ENCODE measurements around the gene KRTAP11-1.

KRTAP11-1 gene

DNA sequence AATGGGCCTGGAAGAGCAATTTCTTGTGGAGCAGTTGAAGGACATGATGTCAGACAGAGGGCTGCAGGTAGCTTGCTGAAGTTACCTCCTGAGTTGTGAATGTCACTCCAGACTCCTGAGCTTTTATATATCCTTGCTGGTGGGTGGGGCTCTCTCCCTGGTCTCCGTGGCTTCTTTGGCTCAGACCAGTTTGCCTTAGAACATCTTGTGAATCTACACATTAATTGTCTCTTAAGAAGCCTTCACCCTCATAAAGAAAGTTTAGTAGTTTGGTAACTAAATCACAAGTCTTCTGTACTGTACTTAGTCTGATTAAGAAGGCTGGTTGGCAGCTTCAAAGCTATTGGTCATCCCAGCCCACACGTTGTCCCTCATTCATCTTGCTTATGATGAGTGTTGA is at the start of gene KRTAP11-1:
Gene KRTAP11-1, minus strand, starts transcription at position 101 of the 400 bp plus-strand sequence. Its CDS starts 56 bp downstream, at position 45.
- no peak for DNase-seq

DNA sequence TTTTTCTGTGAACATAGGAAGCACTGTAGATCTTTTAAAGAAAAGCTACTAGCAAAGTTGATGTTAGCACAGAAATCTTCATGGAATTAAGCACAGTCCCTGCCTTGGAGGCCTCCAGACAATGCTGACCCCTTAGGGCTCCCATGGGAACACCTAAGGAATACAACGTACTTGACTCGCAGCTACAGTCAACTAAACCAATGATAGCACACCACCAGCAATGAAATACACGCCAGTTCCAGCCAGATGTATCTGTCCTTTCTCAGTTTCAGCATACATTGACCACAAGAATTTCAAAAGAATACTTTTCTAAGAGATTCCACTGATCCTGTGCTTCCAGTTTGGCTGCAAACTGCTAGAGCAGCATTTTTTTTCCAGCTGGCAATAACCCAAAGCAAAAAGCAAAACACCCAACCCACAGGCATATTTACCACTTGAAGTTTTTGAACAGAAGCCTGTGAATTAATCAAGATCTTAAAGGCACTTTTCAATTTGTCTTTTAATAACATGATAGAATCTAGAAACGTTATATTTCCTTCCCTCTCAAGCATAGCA is 42.8 kb upstream of the KRTAP11-1 start:
- no peak for DNase-seq

DNA sequence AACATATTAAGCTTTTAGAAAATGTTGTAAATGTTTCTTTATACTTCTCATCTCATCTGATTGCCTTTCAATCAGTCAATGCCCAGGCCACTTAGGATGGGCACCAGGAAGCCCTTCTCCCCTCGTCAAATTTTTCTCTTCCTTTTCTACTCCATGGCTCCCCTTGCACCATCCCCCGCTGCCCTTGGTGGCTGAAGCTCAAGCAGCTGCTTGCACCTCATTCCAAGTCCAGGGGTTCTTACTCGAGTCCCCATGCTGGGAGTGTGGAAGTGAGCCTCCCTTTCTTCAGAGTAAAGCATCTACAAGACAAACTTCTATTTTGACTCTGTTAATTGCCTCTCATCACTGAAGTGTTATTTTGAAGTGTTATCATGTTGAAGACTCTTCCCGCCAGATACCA is 39.7 kb upstream of the KRTAP11-1 start:
- no peak for DNase-seq

DNA sequence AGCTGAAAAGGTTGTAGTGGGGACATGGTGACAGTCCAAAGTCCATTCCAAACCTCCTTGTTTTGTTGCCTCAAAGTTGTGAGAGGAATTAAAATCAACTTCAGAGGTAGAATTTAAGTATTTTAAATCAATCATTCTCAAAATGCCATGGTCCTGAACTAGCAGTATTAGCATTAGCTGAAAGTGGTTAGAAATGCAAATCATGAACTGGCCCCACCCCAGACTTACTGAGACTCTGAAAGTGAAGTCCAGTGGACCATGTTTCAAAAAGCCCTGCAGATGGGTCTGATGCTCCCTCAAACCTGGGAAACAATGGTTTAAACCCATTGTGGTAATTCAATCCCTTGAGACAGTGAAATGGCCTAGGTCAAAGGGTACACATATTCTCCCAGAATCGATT is 36.2 kb upstream of the KRTAP11-1 start:
- no peak for DNase-seq

GRCh38 chr21:30900881-30901280 is 19.5 kb upstream of the KRTAP11-1 start:
- no peak for DNase-seq

GRCh38 chr21:30882866-30883597 is 1.7 kb upstream of the KRTAP11-1 start:
- DNase-seq: no peak

DNA sequence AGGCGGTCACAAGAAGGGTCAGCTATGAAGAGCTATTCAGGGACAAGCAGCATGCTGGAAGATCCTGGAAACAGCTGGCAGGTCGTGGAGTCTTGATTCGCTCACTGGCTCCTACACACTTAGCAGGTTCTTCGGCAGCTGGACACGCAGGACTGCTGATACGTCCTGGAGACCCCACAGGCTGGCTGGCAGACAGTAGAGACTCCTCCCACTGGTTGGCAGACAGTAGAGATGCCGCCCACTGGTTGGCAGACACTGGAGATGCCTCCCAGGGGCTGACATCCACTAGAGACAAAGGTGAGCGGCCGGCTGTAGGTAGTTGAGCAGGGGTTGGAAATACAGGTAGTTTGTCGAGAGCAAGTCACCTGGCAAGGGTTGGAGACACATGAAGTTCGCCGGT is 466 bp downstream of the KRTAP11-1 start:
- no peak for DNase-seq

GRCh38 chr21:30874526-30874925 is 6.9 kb downstream of the KRTAP11-1 start:
- DNase-seq: no peak

DNA sequence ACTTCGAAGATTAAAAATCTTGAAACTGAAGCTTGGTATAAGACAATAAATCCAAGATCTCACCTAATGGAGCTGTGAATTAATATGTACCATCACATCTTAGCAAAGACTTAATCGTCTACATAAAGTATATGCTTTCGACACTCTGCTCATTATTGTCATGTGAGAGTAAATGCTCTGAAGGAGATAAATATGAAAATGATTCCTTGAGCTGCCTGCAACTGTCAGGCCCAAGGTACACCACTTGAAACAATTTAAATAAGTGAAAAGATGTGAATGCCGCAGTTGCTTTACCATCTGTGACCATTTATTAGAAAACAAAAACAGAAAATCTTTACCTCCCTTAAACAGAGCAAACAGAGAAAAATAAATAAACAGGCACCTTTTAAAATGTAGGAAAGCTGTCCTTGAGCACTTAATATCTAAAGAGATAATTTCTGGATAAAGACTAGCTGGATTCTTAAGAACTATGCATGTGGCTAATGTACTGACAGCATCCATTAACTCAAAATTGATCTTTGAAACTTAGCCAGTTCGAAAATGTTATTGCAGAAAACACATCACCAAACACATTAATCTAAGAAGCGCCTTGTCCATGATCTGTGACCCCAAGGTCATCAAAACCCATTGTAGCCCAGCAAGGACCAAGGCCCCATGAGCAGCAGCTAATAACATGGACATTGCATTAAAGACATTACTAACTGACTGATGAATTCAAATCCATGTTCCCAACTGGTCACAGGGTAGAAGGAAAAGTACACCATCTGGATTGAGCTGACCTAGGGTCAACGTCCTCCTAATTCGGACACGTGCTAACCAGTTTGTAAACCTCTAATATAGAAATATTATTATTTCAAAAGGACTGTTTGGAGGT is 33.5 kb downstream of the KRTAP11-1 start:
- DNase-seq: no peak

DNA sequence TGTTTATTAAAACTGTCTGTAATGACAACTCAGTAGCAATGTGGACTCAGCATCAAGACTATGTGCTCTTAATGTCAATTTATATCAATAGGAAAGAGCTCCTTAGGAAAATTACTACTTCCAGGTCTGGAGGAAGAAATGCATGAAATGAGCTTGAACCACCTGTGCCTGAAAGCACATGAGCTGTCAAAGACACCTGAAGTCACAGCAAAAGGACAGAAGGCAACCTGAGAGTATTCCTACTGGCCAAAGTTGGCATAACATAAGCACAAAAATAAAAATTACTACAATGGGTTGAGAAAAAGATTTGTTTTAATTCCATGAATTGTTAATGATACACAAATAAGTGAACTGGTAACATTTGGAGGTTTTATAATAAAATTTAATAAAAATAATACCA is 38.4 kb downstream of the KRTAP11-1 start:
- no peak for DNase-seq

DNA sequence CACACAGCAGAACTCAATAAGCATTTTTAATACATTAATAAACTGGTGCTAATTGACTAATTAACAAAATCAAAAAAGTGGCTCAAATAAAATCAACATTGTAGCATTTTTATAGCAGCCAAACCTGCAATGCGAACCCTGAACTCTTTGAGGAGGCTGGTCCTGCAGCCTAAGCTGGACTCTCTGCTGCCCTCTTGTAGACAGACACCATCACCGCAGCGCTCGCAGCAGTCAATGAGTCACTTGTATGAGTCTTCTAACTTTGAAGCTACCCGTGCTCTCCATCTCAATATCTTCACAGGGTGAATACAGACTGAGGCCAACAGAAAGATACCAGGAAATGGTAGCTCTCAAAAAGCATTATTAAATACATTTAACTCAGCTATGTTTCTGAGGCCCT is 42.1 kb downstream of the KRTAP11-1 start:
- no peak for DNase-seq

GRCh38 chr21:30838536-30838935 is 42.8 kb downstream of the KRTAP11-1 start:
- no peak for DNase-seq

- peak; percentile 2 for DNase-seq
Observed at GRCh38 chr21:30831194-30831765, 50.1 kb downstream of the KRTAP11-1 start.

Measured in NCI-H2029 (cell line).